Measurements from ENCODE around the gene P2RY8. TPM values are rescaled to one million over a fixed set of nuclear protein-coding genes. Genes with fewer than 3 reads are reported as not detected.
"Not testable (repeated sequence)": the region's sequence is repeated elsewhere in the genome, so short reads cannot be mapped to it uniquely, and the experiment has no call there.

Gene P2RY8
- total RNA-seq, 1 donor from 2014 or later, result 0.17 TPM

GRCh38 chrX:1518512-1518911 is 18.5 kb downstream of the P2RY8 start:
- DNase-seq, result no peak

- no peak for DNase-seq
These were observed 20.3 kb downstream of the P2RY8 start for GRCh38 chrX:1516596-1517104.

GRCh38 chrX:1511829-1512228 is 25.2 kb downstream of the P2RY8 start:
- DNase-seq, result no peak

- DNase-seq, result no peak
These were observed 25.8 kb downstream of the P2RY8 start for GRCh38 chrX:1511150-1511549.

GRCh38 chrX:1507511-1508463 is 29.2 kb downstream of the P2RY8 start:
- DNase-seq, result no peak

GRCh38 chrX:1506916-1507315 is 30.1 kb downstream of the P2RY8 start:
- no peak for DNase-seq

GRCh38 chrX:1502853-1503252 is 34.1 kb downstream of the P2RY8 start:
- DNase-seq, result no peak

GRCh38 chrX:1502241-1502640 is 34.7 kb downstream of the P2RY8 start:
- no peak for DNase-seq

- peak; percentile 13 for DNase-seq
These were observed 36.0 kb downstream of the P2RY8 start for GRCh38 chrX:1500701-1501624.

- no peak for DNase-seq
These were observed 40.9 kb downstream of the P2RY8 start for GRCh38 chrX:1496076-1496475.

GRCh38 chrX:1493877-1494510 is 43.0 kb downstream of the P2RY8 start:
- no peak for DNase-seq

GRCh38 chrX:1493412-1493811 is 43.6 kb downstream of the P2RY8 start:
- no peak for DNase-seq

GRCh38 chrX:1492421-1493012 is 44.5 kb downstream of the P2RY8 start:
- DNase-seq, result no peak

- DNase-seq, result peak; percentile 47
These were observed 45.1 kb downstream of the P2RY8 start for GRCh38 chrX:1491851-1492349.

- DNase-seq, result not testable (repeated sequence)
These were observed 45.7 kb downstream of the P2RY8 start for GRCh38 chrX:1491248-1491647.

GRCh38 chrX:1490723-1491122 is 46.3 kb downstream of the P2RY8 start:
- DNase-seq, result not testable (repeated sequence)

GRCh38 chrX:1489354-1489753 is 47.6 kb downstream of the P2RY8 start:
- not testable (repeated sequence) for DNase-seq

GRCh38 chrX:1488745-1489144 is 48.2 kb downstream of the P2RY8 start:
- no peak for DNase-seq

- DNase-seq, result no peak
These were observed 48.8 kb downstream of the P2RY8 start for GRCh38 chrX:1488141-1488540.

GRCh38 chrX:1487401-1487800 is 49.6 kb downstream of the P2RY8 start:
- no peak for DNase-seq

- peak; percentile 68 for DNase-seq
These were observed 50.1 kb downstream of the P2RY8 start for GRCh38 chrX:1486749-1487361.

- DNase-seq, result no peak
These were observed 50.8 kb downstream of the P2RY8 start for GRCh38 chrX:1486177-1486576.

All from dermis blood vessel endothelial cell (primary cell).